Fibroblast of pulmonary artery (primary cell): ENCODE results near the gene SLC2A9.

Source experiments
- DNase-seq: peaks from one replicate; pipeline ENCODE4 v3.0.0-alpha.2; 2010; ENCODE audit warnings: low read depth
- H3K4me3 ChIP-seq: replicated peaks from 2 replicates; pipeline ENCODE4 v1.5.1; 2011; ENCODE audit warnings: low read depth, mild to moderate bottlenecking, control low read depth, low read length, moderate library complexity
- CTCF ChIP-seq: IDR thresholded peaks from 2 replicates; pipeline ENCODE4 v1.5.1; 2011; ENCODE audit warnings: mild to moderate bottlenecking, control low read depth, low read length, inconsistent platforms; ENCODE audit errors: missing control alignments

The SLC2A9 gene

DNA sequence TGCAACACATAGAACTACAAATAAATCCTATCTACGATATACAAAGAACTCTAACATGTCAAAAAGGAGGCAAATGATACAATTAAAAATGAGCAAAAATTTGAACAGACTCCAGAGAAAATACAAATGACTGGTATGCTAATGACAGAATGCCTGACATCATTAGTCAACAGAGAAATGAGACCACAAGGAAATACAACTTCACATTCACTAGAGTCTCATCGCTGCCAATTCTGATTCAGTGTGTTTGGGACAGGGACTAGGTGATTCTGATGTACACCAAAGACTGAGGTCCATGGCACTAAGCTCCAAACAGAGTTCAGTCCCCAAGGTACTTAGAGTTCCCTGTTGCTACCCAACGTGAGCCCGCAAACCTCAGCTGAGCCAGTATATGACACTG lies 23.4 kb downstream of the SLC2A9 start:
- H3K4me3 ChIP-seq, result no peak overlapping the region
- no peak for TF ChIP-seq CTCF
- DNase-seq, result no peak

DNA sequence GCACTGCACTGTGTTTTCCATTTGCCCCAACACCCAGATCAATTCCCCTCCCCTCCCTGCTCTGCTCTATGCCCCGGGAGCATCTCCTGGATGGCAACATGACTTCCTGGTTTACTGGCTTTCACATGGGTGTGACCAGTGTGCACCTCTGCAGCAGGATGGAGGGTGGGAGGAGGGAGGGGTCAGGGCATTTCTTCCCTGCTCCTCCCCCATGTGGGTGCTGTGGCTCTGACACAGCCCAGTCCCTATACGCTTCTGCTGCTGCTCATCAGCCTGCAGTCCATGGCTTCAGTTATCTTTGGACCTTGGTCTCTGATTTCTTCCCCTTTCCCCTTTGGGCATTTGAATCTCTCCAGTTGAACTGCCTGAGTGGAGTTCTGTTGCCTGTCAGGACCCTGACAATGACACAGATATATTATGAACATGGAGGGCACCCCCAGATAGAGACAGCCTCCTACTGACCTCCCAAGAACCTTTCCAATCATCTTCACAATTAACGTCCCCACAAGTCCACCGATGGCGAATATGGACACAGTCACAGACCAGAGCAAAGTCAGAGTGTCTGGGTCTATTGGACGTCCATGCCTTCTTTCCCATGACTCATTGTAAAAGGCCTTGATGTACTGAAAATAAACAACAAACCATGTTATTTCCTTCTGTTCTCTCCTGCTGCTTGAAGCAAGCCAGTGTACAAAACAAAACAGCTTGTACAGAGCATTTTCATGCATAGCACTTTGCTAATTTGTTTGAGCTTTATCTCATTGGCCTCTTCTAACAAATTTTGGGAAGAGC lies 24.8 kb downstream of the SLC2A9 start:
- H3K4me3 ChIP-seq, result no peak overlapping the region
- no peak for TF ChIP-seq CTCF
- DNase-seq, result peak; percentile 38

DNA sequence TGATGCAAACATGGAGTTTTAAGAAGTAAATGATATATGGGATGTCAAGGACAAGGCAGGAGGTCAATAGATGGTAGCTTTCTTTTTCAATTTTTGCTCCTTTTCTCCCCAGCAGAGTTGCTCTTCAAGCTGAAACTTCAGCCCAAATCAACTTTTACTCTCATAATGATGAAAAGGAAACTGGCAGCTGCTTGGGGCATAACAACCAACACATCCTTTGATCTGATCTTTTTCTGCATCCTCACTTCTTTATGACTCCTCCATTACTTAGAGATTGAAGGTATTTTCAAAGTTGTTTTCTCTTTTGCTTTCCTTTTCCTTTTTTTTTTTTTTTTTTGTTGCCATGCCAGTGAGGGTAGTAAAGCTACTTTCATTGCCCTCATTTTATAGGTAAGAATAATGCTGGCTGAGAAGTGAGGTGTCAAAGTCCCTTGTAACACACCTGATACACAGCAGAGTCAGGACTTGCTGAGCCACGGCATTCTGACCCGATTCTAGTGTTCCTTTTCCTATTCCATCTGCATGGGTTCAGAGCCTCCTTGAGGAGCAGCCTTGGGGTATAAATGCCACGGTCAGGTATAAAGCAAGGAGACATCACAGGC lies 26.9 kb downstream of the SLC2A9 start:
- TF ChIP-seq CTCF, result no peak

DNA sequence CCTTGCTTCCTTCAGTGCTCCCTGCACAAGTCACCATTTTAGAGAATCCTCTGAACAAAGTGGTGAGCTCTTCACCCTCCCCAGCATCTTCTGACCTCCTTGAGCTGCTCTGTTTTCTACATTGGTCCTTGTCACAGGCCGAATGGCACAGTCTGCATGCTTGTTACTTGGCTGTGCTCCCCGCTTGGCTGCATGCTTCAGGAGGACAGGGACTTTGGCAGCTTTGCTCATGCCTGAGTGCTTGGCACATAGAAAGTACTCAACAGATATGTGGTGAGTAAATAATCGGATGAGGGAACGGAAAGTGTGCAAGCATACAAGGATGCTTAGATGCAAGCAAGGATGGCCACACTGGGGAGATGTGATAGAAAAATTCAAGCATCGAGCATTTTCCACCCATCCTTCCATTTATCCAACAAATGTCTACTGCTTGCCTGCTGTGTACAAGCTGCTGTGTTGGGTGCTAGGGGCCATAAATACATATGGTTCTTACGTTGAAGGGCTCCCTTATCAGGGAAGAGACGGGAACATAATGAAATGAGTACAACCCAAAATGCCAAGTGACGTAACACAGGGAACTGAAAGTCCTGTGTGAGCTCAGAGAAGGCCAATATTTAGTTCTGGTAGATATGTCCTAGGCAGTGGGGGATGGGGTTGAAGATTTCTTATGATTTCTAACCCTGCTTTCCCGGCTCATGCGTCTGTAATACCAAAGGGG lies 31.2 kb downstream of the SLC2A9 start:
- DNase-seq, result no peak
- no peak overlapping the region for H3K4me3 ChIP-seq
- TF ChIP-seq CTCF, result no peak

More for the DNA sequence above, 26.9 kb downstream of the SLC2A9 start:
- no peak for DNase-seq
- no peak overlapping the region for H3K4me3 ChIP-seq

DNA sequence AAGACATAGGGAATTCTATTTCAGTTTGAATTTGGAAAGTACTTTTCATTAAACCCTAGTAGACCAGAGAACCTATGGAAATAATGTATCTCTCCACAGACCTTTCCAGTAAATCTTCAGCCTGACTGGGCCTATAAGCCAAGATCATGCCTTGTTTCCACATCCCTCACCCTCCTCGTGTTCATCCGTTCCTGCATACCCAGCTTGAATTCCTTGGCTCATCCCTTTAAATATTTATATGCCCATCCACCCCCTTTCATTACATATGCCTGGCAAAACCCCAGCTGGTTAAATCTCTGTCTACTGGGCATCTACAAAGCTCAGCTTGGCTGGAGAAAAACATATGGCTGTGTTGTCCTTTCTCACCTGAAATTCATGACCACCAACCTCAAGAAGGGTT lies 32.4 kb downstream of the SLC2A9 start:
- no peak for DNase-seq
- TF ChIP-seq CTCF, result no peak
- no peak overlapping the region for H3K4me3 ChIP-seq

GRCh38 chr4:9988363-9988749 lies 32.9 kb downstream of the SLC2A9 start:
- no peak overlapping the region for H3K4me3 ChIP-seq
- DNase-seq, result peak; percentile 22
- TF ChIP-seq CTCF, result no peak
